Neural cell (in vitro differentiated cells): ENCODE measurements around the gene TATDN2. TPM values are rescaled to one million over a fixed set of nuclear protein-coding genes. Genes with fewer than 3 reads are reported as not detected.

Experiments used
- H2AFZ ChIP-seq: fragments of 200-600, 300-800 bp; sonication (generic), shearing (Covaris generic); 2 replicates; pipeline ENCODE4 v1.6.0; 2014; ENCODE audit warnings: low read depth, mild to moderate bottlenecking, antibody characterized with exemption, low read length, moderate library complexity
- H3F3A ChIP-seq: fragments of 200-600 bp; shearing (Covaris generic); 2 replicates; pipeline ENCODE4 v1.6.1; 2016; ENCODE audit warnings: mild to moderate bottlenecking, moderate library complexity, mixed read lengths, antibody characterized with exemption, low read length; ENCODE audit not compliant: insufficient read depth, poor library complexity, severe bottlenecking
- H3K27ac ChIP-seq: fragments of 200-600, 300-800 bp; sonication (generic), shearing (Covaris generic); 2 replicates; pipeline ENCODE4 v1.5.1; 2014; ENCODE audit warnings: mild to moderate bottlenecking, low read length, moderate library complexity
- H3K27me3 ChIP-seq: fragments of 300-800, 200-600 bp; sonication (generic), shearing (Covaris generic); 2 replicates; pipeline ENCODE4 v1.6.0; 2014; ENCODE audit warnings: mild to moderate bottlenecking, low read depth, low read length, moderate library complexity; ENCODE audit not compliant: insufficient read depth
- H3K36me3 ChIP-seq: fragments of 300-800, 200-600 bp; sonication (generic), shearing (Covaris generic); 2 replicates; pipeline ENCODE4 v1.5.1; 2014; ENCODE audit warnings: mild to moderate bottlenecking, antibody characterized with exemption, low read length, moderate library complexity; ENCODE audit not compliant: insufficient read depth
- H3K4me2 ChIP-seq: fragments of 300-800, 200-600 bp; sonication (generic), shearing (Covaris generic); 2 replicates; pipeline ENCODE4 v1.6.0; 2014; ENCODE audit warnings: mild to moderate bottlenecking, low read length
- H3K4me3 ChIP-seq: fragments of 300-800, 200-600 bp; sonication (generic), shearing (Covaris generic); 2 replicates; pipeline ENCODE4 v1.5.1; 2014; ENCODE audit warnings: mild to moderate bottlenecking, low read length, moderate library complexity
- H3K79me2 ChIP-seq: fragments of 200-600 bp; shearing (Covaris generic); replicated peaks from 2 replicates; pipeline ENCODE4 v1.6.0; 2014; ENCODE audit warnings: mild to moderate bottlenecking, low read length, moderate library complexity; ENCODE audit not compliant: insufficient read depth
- H3K9ac ChIP-seq: fragments of 300-800, 200-600 bp; sonication (generic), shearing (Covaris generic); 2 replicates; pipeline ENCODE4 v1.6.1; 2016; ENCODE audit warnings: mild to moderate bottlenecking, low read length, mixed read lengths
- H3K9me2 ChIP-seq: fragments of 200-600 bp; shearing (Covaris generic); 2 replicates; pipeline ENCODE4 v1.6.1; 2016; ENCODE audit warnings: mild to moderate bottlenecking, low read length, mixed read lengths; ENCODE audit not compliant: insufficient read depth
- H3K9me3 ChIP-seq: fragments of 200-600, 300-800 bp; sonication (generic), shearing (Covaris generic); 2 replicates; pipeline ENCODE4 v1.6.1; 2016; ENCODE audit warnings: mild to moderate bottlenecking, mixed run types, low read length, moderate library complexity, mixed read lengths
- H4K20me1 ChIP-seq: fragments of 200-600 bp; shearing (Covaris generic); 2 replicates; pipeline ENCODE4 v1.6.1; 2016; ENCODE audit warnings: mild to moderate bottlenecking, mixed run types; ENCODE audit not compliant: insufficient read depth
- EP300 ChIP-seq: fragments of 450-650 bp; conservative IDR thresholded peaks from 2 replicates; pipeline ENCODE4 v1.6.1; 2014; ENCODE audit warnings: antibody characterized with exemption, mild to moderate bottlenecking, moderate library complexity; ENCODE audit not compliant: poor library complexity, severe bottlenecking
- EZH2 ChIP-seq: fragments of 200-600, 300-800 bp; shearing (Covaris generic), sonication (generic); IDR thresholded peaks from 2 replicates; pipeline ENCODE4 v1.6.1; 2014; ENCODE audit warnings: antibody characterized with exemption, low read length, borderline replicate concordance, mild to moderate bottlenecking; ENCODE audit not compliant: insufficient read depth, poor library complexity, severe bottlenecking
- MXI1 ChIP-seq: fragments of 450-650 bp; conservative IDR thresholded peaks from 2 replicates; pipeline ENCODE4 v1.6.1; 2014; ENCODE audit warnings: antibody characterized with exemption, mild to moderate bottlenecking; ENCODE audit not compliant: poor library complexity, severe bottlenecking
- POLR2AphosphoS5 ChIP-seq: IDR thresholded peaks from 2 replicates; pipeline ENCODE4 v1.6.1; 2012
- RAD21 ChIP-seq: fragments of 450-650 bp; conservative IDR thresholded peaks from 2 replicates; pipeline ENCODE4 v1.6.1; 2014; ENCODE audit warnings: antibody characterized with exemption, mild to moderate bottlenecking, moderate library complexity
- SMC3 ChIP-seq: fragments of 450-650 bp; conservative IDR thresholded peaks from 2 replicates; pipeline ENCODE4 v1.6.1; 2014; ENCODE audit warnings: antibody characterized with exemption, mild to moderate bottlenecking, moderate library complexity; ENCODE audit not compliant: poor library complexity
- TAF1 ChIP-seq: IDR thresholded peaks from 2 replicates; pipeline ENCODE4 v1.6.1; 2012; ENCODE audit warnings: low read depth
- polyA plus RNA-seq: library from polyadenylated mRNA; depleted of rRNA; stranded (reverse); fragments of >200 nt; gene quantifications from 2 replicates; pipeline ENCODE4 v1.2.3, GENCODE V29; 2014
- TF ChIP-seq, protein P1 (sequence below): IDR thresholded peaks from 2 replicates; pipeline ENCODE4 v1.6.1; 2012; ENCODE audit warnings: borderline replicate concordance
- TF ChIP-seq, protein P2 (sequence below): fragments of 450-650 bp; IDR thresholded peaks from 2 replicates; pipeline ENCODE4 v1.5.1; 2014; ENCODE audit warnings: antibody characterized with exemption, mild to moderate bottlenecking, moderate library complexity; ENCODE audit not compliant: poor library complexity, severe bottlenecking

Gene TATDN2
- polyA plus RNA-seq, 1 donor from 2014 or later = 22.1 TPM

DNA sequence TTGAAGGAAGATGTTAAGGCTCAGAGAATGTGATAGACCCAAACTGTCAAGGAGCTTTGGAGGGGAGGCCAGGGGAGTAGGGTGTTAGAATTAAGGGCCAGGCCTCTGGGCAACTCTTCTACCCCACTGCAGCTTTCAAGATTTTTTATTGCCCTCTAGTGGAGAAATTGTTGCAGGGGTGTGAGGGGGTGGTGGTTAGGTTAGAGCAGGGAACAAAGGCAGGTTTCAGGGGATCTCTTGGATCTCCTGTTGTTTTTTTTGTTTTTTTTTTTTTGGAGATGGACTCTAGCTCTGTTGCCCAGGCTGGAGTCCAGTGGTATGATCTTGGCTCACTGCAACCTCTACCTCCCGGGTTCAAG is 74.1 kb downstream of the TATDN2 start (continued):
- TF ChIP-seq, protein P1, sequence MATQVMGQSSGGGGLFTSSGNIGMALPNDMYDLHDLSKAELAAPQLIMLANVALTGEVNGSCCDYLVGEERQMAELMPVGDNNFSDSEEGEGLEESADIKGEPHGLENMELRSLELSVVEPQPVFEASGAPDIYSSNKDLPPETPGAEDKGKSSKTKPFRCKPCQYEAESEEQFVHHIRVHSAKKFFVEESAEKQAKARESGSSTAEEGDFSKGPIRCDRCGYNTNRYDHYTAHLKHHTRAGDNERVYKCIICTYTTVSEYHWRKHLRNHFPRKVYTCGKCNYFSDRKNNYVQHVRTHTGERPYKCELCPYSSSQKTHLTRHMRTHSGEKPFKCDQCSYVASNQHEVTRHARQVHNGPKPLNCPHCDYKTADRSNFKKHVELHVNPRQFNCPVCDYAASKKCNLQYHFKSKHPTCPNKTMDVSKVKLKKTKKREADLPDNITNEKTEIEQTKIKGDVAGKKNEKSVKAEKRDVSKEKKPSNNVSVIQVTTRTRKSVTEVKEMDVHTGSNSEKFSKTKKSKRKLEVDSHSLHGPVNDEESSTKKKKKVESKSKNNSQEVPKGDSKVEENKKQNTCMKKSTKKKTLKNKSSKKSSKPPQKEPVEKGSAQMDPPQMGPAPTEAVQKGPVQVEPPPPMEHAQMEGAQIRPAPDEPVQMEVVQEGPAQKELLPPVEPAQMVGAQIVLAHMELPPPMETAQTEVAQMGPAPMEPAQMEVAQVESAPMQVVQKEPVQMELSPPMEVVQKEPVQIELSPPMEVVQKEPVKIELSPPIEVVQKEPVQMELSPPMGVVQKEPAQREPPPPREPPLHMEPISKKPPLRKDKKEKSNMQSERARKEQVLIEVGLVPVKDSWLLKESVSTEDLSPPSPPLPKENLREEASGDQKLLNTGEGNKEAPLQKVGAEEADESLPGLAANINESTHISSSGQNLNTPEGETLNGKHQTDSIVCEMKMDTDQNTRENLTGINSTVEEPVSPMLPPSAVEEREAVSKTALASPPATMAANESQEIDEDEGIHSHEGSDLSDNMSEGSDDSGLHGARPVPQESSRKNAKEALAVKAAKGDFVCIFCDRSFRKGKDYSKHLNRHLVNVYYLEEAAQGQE = no peak
- TF ChIP-seq MXI1 (no peak), EZH2 (no peak), TAF1 (no peak)

DNA sequence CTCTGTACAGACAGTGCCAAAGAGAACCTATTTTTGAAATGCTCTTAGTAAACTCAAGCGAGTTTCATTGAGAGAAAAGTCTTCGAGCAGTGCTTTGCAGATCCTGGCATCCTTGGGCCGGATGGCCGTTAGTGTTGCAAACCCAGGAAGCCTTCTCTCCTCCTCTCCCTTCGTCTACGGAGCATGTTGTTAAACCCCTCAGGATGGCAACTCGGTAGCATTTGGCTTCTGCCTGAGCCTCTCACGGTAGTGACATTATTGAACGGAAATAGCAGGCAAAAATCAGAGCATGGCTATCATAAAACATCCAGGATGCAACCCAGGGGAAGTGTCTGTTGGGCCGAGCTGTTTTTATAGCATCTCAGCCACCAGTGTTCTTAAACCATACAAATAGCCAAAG is 79.3 kb downstream of the TATDN2 start:
- no peaks in the 10 kb centered on the region for H3K79me2 ChIP-seq
- no peaks in the 10 kb centered on the region for H3K27me3 ChIP-seq
- H3K9me3 ChIP-seq = no peaks in the 10 kb centered on the region
- H3K9me2 ChIP-seq = no peaks in the 10 kb centered on the region
- TF ChIP-seq SMC3 = no peak
- TF ChIP-seq, protein P2, sequence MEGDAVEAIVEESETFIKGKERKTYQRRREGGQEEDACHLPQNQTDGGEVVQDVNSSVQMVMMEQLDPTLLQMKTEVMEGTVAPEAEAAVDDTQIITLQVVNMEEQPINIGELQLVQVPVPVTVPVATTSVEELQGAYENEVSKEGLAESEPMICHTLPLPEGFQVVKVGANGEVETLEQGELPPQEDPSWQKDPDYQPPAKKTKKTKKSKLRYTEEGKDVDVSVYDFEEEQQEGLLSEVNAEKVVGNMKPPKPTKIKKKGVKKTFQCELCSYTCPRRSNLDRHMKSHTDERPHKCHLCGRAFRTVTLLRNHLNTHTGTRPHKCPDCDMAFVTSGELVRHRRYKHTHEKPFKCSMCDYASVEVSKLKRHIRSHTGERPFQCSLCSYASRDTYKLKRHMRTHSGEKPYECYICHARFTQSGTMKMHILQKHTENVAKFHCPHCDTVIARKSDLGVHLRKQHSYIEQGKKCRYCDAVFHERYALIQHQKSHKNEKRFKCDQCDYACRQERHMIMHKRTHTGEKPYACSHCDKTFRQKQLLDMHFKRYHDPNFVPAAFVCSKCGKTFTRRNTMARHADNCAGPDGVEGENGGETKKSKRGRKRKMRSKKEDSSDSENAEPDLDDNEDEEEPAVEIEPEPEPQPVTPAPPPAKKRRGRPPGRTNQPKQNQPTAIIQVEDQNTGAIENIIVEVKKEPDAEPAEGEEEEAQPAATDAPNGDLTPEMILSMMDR = no peak
- TF ChIP-seq EP300 = no peak
- no peak for TF ChIP-seq TAF1
- no peak for TF ChIP-seq POLR2AphosphoS5
- H3K9ac ChIP-seq = no peak overlapping the region
- no peak overlapping the region for H2AFZ ChIP-seq
- H4K20me1 ChIP-seq = no peaks in the 10 kb centered on the region
- no peak overlapping the region for H3K27ac ChIP-seq
- no peak overlapping the region for H3K4me3 ChIP-seq
- H3F3A ChIP-seq = no peaks in the 10 kb centered on the region
- H3K36me3 ChIP-seq = no peaks in the 10 kb centered on the region
- no peak overlapping the region for H3K4me2 ChIP-seq

DNA sequence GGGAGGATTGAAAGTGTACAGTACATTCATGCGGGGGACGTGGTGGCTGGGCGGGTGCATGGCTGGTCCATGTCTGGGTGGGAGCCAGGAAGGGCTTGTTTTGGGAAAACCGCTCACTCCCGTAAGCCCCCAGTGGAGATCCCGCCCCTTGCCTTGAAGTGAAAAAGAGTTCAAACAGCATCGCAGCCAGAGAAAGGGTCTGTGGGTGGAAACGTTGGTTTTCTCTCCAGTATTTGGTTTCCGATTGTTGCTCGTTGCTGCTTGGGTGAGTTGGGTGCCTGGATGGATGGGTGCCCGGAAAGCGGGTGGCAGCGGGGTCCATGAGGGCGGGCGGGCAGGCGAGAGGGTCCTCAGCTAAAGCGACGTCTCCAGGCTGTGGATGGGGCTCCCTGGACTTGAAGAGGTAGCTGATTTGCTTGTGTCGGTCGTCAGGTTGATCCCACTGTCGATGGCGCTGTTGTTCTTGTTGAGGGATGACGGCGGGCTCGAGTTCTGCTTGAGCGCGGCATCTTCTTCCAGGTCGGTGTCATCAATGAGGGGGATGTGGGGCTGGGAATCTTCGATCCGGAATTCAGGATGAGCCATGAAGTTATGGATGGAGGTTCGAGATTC is 80.3 kb downstream of the TATDN2 start:
- Histone ChIP-seq H3K4me3 (no peak overlapping the region), H3F3A (no peaks in the 10 kb centered on the region), H3K27ac (no peak overlapping the region), H2AFZ (no peak overlapping the region), H3K9me2 (no peaks in the 10 kb centered on the region), H3K4me2 (no peak overlapping the region), H3K79me2 (no peaks in the 10 kb centered on the region), H3K36me3 (no peaks in the 10 kb centered on the region), H4K20me1 (no peaks in the 10 kb centered on the region), H3K27me3 (no peaks in the 10 kb centered on the region), H3K9me3 (no peaks in the 10 kb centered on the region), H3K9ac (no peak overlapping the region)
- TF ChIP-seq, protein P1 = no peak
- TF ChIP-seq MXI1 = no peak
- no peak for TF ChIP-seq EP300
- no peak for TF ChIP-seq SMC3
- no peak for TF ChIP-seq RAD21
- TF ChIP-seq TAF1 = no peak
- TF ChIP-seq, protein P2 = no peak
- no peak for TF ChIP-seq POLR2AphosphoS5
- no peak for TF ChIP-seq EZH2
